ENCODE results near the gene HEPN1.
A peak's percentile ranks its signal among the peaks of the same experiment; 100 is the strongest.

Gene HEPN1

GRCh38 chr11:124930799-124931198 is 11.7 kb downstream of the HEPN1 start:
- no peak for DNase-seq (ENCODE audit: low read depth)
- no peak for TF ChIP-seq CTCF (IDR thresholded peaks at IDR 0.05; ENCODE audit: control insufficient read depth, extremely low read depth, insufficient read depth)
- no peak overlapping the region for H3K4me3 ChIP-seq (ENCODE audit: low read depth, low read length)

- DNase-seq (ENCODE audit: low read depth) = no peak
- TF ChIP-seq CTCF (IDR thresholded peaks at IDR 0.05; ENCODE audit: control insufficient read depth, extremely low read depth, insufficient read depth) = peak; percentile 11; the same call in 1 of the 2 replicates
- H3K4me3 ChIP-seq (ENCODE audit: low read depth, low read length) = no peak overlapping the region
Observed at GRCh38 chr11:124934862-124935547, 16.0 kb downstream of the HEPN1 start.

- no peak for DNase-seq (ENCODE audit: low read depth)
- no peak for TF ChIP-seq CTCF (IDR thresholded peaks at IDR 0.05; ENCODE audit: control insufficient read depth, extremely low read depth, insufficient read depth)
- no peak within 1 kb of the TSS for H3K4me3 ChIP-seq (ENCODE audit: low read depth, low read length)
Observed at GRCh38 chr11:124935548-124936514, 16.8 kb downstream of the HEPN1 start, which contains the start of gene HEPACAM. Gene HEPACAM (minus strand): TSS chr11:124936047. CDS start chr11:124936006, 41 bp downstream.

- DNase-seq (ENCODE audit: low read depth) = no peak
- no peak for TF ChIP-seq CTCF (IDR thresholded peaks at IDR 0.05; ENCODE audit: control insufficient read depth, extremely low read depth, insufficient read depth)
- H3K4me3 ChIP-seq (ENCODE audit: low read depth, low read length) = no peak overlapping the region
Observed at GRCh38 chr11:124937336-124937935, 18.4 kb downstream of the HEPN1 start.

- no peak for DNase-seq (ENCODE audit: low read depth)
- no peak for TF ChIP-seq CTCF (IDR thresholded peaks at IDR 0.05; ENCODE audit: control insufficient read depth, extremely low read depth, insufficient read depth)
- H3K4me3 ChIP-seq (ENCODE audit: low read depth, low read length) = no peak overlapping the region
Observed at GRCh38 chr11:124938206-124938765, 19.2 kb downstream of the HEPN1 start.

GRCh38 chr11:124938970-124939369 is 19.9 kb downstream of the HEPN1 start:
- H3K4me3 ChIP-seq (ENCODE audit: low read depth, low read length) = no peak overlapping the region
- no peak for DNase-seq (ENCODE audit: low read depth)
- no peak for TF ChIP-seq CTCF (IDR thresholded peaks at IDR 0.05; ENCODE audit: control insufficient read depth, extremely low read depth, insufficient read depth)
